Measurements from ENCODE around the gene ADA.
A peak's percentile ranks its signal among the peaks of the same experiment; 100 is the strongest.

The ADA gene

DNA sequence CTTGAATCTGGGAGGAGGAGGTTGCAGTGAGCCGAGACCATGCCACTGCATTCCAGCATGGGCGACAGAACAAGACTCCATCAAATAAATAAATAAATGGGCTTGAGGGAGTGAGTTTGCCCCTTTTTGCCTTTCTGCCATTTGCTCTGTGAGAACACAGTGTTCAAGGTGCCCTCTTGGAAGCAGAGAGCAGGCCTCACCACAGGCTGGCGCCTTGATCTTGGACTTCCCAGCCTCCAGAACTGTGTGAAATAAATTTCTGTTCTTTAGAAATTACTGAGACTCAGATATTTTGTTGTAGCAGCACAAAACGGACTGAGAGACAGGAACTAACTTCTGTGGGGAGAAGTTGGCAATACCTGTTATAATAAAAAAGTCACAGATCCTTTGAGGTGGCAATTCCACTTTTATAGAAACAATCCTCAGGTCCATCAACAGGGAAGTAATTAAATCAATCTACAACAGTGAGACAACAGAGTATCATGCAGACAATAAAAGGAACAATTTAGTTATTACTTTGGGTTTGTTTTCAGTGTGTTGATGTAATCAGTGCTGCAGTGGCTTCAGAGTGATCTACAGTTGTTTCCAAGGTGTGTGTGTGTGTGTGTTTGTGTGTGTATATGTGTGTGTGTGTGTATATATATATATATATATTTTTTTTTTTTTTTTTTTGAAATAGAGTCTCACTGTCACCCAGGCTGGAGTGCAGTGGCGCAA lies 44.6 kb downstream of the ADA start:
- Mint-ChIP-seq H3K27ac (no peak overlapping the region), H3K36me3 (ENCODE audit: insufficient read depth) (peaks cover 23% of the 10 kb centered on the region)

DNA sequence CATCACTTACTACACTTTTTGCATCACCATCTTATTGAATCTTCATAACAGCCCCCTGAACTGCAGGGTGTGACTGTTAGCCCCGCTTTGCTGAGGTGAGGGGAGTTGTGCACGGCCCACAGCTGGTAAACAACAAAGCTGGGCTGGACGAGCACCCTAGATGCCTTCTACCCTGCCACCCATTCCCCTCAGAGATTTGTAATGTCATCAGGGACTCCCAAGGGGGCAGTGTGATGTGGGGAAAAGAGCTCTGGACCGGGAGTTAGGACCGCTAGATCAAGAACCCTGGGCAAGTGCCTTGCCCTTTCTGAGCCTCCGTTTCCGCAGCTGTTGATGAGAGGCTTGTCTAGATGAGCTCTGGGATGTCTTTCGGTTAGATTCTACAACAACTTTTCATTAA lies 48.2 kb downstream of the ADA start:
- Mint-ChIP-seq H3K4me3 (no peak overlapping the region), H3K27me3 (no peaks in the 10 kb centered on the region), H3K27ac (no peak overlapping the region), H3K9me3 (no peaks in the 10 kb centered on the region), H3K36me3 (ENCODE audit: insufficient read depth) (no peaks in the 10 kb centered on the region), H3K4me1 (ENCODE audit: low read depth in 2 of 2) (peaks cover 4 to 5% of the 10 kb centered on the region in 2 donors)
- ATAC-seq (replicated peaks): no peak
- DNase-seq: no peak

More for the DNA sequence above, 44.6 kb downstream of the ADA start:
- no peaks in the 10 kb centered on the region for H3K9me3 Mint-ChIP-seq
- no peak for DNase-seq
- ATAC-seq (replicated peaks): no peak
- H3K4me3 Mint-ChIP-seq: no peak overlapping the region
- no peaks in the 10 kb centered on the region for H3K27me3 Mint-ChIP-seq
- peaks cover 12 to 13% of the 10 kb centered on the region in 2 donors for H3K4me1 Mint-ChIP-seq (ENCODE audit: low read depth in 2 of 2)

DNA sequence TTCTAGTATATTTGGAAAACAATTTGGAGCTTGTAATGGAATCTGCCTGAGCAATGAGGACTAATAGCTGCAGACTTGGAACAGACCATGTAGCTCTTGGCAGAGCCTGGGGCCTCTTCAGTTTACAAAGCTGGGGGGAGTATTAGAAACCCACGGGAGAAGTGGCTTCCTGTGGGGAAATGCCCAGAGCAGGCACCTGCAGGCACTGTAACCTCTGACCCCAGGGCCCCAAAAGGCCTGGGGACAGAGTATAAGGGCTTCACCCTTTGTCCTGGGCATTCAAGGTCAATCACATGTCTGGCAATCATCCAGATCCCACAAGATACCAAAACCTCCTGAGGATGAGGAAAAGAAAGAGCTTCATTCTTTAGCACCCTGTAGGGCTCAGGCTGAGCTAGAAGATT lies 49.7 kb downstream of the ADA start:
- H3K4me3 Mint-ChIP-seq: no peak overlapping the region
- H3K4me1 Mint-ChIP-seq (ENCODE audit: low read depth in 2 of 2): peaks cover 6% of the 10 kb centered on the region in 2 donors
- H3K36me3 Mint-ChIP-seq (ENCODE audit: insufficient read depth): no peaks in the 10 kb centered on the region
- no peaks in the 10 kb centered on the region for H3K9me3 Mint-ChIP-seq
- H3K27ac Mint-ChIP-seq: no peak overlapping the region
- H3K27me3 Mint-ChIP-seq: no peaks in the 10 kb centered on the region
- ATAC-seq (replicated peaks) (no peak), DNase-seq (no peak)

DNA sequence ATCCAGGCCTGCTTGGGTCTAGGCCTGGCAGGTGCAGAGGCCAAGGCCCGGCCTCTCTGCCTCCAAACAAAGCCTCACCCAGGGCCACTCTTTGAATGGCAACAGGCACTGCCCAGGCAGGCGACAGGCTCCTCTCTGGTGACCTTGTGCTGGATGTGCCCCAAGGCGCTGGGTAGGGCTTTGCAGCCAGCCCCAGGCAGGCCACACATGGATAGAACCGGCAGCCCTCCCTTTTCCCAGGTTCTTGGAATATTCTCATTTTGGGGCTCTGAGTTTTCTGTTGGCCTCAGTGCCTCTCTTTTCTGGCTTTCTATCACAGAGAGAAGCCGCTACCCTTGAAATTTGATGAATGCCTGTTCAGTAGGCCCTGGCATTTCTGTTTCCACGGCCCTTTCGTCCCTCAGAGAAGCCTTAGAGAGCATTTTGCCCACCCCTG lies 50.2 kb downstream of the ADA start:
- Mint-ChIP-seq H3K27ac (no peak overlapping the region), H3K27me3 (no peaks in the 10 kb centered on the region), H3K4me1 (ENCODE audit: low read depth in 2 of 2) (peaks cover 6% of the 10 kb centered on the region in 2 donors), H3K36me3 (ENCODE audit: insufficient read depth) (no peaks in the 10 kb centered on the region), H3K4me3 (no peak overlapping the region), H3K9me3 (no peaks in the 10 kb centered on the region)
- ATAC-seq (replicated peaks) (no peak), DNase-seq (no peak)

DNA sequence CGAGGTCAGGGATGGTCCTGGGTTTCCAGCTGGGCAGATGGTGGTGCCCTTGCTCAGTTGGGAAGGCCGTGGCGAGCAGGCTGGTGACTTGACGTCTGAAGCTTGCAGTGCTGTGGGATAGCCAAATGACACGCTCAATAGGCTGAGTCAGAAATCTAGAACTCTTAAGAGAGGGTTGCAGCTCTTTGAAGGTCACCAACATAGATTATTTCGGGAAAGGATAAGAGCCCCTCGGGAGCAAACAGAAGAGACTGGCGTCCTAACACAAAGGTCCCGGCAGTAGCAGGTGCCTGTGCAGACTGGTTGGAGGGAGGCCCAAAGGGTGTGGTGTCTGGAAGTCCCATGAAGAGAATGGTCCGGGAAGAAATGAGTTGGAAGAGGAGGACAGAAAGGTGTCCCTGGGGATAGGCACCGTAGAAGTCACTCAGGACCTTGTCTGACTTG lies 50.7 kb downstream of the ADA start:
- H3K4me3 Mint-ChIP-seq: no peak overlapping the region
- peak overlapping the region in 1 of 2 donors; percentile 56 for H3K27ac Mint-ChIP-seq
- no peaks in the 10 kb centered on the region for H3K27me3 Mint-ChIP-seq
- H3K9me3 Mint-ChIP-seq: no peaks in the 10 kb centered on the region
- DNase-seq (no peak), ATAC-seq (replicated peaks) (no peak)
- peaks cover 6% of the 10 kb centered on the region in 2 donors for H3K4me1 Mint-ChIP-seq (ENCODE audit: low read depth in 2 of 2)
- no peaks in the 10 kb centered on the region for H3K36me3 Mint-ChIP-seq (ENCODE audit: insufficient read depth)

DNA sequence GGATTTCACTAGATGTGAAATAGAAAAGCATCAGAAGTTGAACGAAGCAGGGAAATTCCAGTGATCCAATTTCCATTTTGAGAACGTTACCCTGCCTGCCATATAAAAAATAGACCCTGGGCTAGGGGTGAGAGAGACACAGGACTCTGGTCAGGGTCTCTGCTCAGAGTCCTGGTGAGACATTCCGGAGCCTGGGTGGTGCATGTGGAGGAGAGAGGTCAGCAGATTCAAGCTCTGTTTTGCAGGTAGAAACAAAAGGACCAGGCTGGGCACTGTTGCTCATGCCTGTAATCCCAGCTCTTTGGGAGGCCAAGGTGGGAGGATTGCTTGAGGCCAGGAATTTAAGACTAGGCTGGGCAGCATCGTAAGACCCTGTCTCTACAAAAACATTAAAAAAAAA lies 51.2 kb downstream of the ADA start:
- no peak overlapping the region for H3K4me3 Mint-ChIP-seq
- H3K27ac Mint-ChIP-seq: peak overlapping the region in 1 of 2 donors; percentile 56
- ATAC-seq (replicated peaks) (no peak), DNase-seq (no peak)
- H3K27me3 Mint-ChIP-seq: no peaks in the 10 kb centered on the region
- H3K9me3 Mint-ChIP-seq: no peaks in the 10 kb centered on the region
- H3K36me3 Mint-ChIP-seq (ENCODE audit: insufficient read depth): no peaks in the 10 kb centered on the region
- peaks cover 6% of the 10 kb centered on the region in 2 donors for H3K4me1 Mint-ChIP-seq (ENCODE audit: low read depth in 2 of 2)

DNA sequence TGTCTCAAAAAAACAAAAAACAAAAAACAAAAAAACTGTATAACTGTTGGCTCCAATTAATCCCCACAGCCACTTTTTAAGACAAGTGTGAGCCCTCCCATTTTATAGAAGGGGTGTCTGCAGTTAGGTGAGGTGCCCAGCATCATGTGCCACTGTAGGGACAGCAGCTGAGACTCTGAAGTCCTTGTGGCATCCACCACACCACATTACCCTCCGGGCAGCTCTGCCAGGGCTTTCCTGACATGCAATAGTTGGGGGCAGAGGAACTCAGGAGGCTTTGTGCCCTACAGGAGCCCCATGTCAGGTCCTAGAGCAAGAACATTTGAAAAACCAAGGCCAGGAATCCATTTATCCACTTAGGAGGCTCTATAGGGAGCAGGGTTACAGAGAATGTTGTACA lies 51.8 kb downstream of the ADA start:
- H3K27me3 Mint-ChIP-seq: no peaks in the 10 kb centered on the region
- H3K4me3 Mint-ChIP-seq: no peak overlapping the region
- no peak overlapping the region for H3K27ac Mint-ChIP-seq
- DNase-seq (no peak), ATAC-seq (replicated peaks) (no peak)
- no peaks in the 10 kb centered on the region for H3K9me3 Mint-ChIP-seq
- peaks cover 2% of the 10 kb centered on the region for H3K36me3 Mint-ChIP-seq (ENCODE audit: insufficient read depth)
- H3K4me1 Mint-ChIP-seq (ENCODE audit: low read depth in 2 of 2): peaks cover 6% of the 10 kb centered on the region in 2 donors

DNA sequence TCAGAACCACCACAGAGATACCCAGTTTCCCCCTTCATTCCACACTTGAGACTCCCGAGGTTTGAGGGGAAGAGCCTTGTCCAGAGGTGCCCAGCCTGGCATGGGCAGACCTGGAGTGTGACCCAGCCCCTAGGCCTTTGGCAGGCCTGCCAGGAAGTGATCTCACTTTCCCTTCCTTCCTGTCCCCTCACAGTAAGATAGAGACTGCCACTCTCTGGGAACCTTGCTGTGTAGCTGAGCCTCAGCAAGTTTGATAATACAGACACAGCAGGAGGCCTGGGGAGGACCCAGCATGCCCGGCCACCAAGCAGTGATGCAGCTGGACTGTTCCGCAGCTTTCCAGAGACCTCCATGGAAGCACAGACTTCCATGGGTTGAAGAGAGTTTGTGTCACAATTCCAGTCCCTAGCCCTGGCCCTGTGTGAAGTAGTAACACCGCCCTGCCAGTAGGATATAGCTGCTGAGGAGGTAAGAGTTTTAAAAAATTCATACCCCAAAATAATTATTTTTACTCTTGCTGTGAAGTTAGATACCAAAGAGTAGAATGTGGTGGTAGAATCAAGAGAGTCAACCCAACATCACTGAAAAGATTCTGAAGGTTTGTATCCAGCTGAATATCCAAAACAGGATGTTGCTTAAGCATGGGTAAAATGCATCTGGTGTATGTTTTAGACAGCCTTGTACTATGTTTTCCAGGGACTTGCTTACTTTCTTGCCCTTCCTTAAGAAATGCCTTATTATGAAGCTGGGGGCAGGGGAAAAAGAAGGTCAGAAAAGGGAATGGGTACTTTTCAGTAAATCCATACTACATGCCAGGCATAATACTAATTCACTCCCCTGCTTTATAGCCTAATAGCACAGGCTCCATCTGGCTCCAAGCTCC lies 52.8 kb downstream of the ADA start:
- DNase-seq: no peak
- no peaks in the 10 kb centered on the region for H3K9me3 Mint-ChIP-seq
- H3K4me1 Mint-ChIP-seq (ENCODE audit: low read depth in 2 of 2): peaks cover 6% of the 10 kb centered on the region in 2 donors
- ATAC-seq (replicated peaks): no peak
- H3K27me3 Mint-ChIP-seq: no peaks in the 10 kb centered on the region
- peaks cover 5% of the 10 kb centered on the region for H3K36me3 Mint-ChIP-seq (ENCODE audit: insufficient read depth)
- H3K27ac Mint-ChIP-seq: peak overlapping the region; percentile 46
- no peak overlapping the region for H3K4me3 Mint-ChIP-seq

DNA sequence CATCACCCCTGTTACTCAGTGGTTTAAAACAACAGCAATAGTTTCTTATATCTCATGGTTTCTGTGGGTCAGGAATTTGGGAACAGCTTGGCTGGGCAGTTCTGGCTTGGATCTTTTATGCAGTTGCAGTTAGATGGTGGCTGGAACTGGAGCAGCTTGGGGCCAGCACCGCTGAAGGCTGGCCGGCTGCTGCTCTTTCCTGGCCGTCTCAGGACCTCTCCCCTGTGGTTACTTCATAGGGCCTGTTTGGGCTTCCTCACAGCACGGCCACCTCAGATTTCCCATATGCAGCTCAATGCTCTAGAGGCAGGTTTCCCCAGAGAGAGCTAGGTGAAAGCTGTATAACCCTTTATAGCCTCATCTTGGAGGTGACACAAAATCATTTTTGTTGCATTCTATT lies 53.6 kb downstream of the ADA start:
- Mint-ChIP-seq H3K4me1 (ENCODE audit: low read depth in 2 of 2) (peaks cover 6% of the 10 kb centered on the region in 2 donors), H3K27ac (peak overlapping the region in 1 of 2 donors; percentile 46), H3K4me3 (no peak overlapping the region)

DNA sequence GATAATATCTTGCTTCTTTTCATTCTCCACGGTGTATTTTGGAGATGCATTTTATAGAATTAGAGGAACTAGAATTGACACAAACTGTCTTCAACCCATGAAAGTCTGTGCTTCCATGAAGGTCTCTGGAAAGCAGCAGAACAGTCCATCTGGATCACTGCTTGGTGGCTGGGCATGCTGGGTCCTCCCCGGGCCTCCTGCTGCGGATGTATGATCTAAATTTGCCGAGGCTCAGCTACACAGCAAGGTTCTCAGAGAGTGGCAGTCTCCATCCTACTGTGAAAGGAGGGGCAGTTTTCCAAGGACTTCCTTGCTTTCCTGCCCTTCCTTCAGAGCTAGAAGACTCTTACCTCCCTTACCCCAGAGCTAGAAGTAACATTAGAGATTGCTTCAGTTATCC lies 54.0 kb downstream of the ADA start:
- Mint-ChIP-seq H3K27ac (no peak overlapping the region), H3K9me3 (no peaks in the 10 kb centered on the region), H3K36me3 (ENCODE audit: insufficient read depth) (peaks cover 5% of the 10 kb centered on the region), H3K4me1 (ENCODE audit: low read depth in 2 of 2) (peaks cover 6% of the 10 kb centered on the region in 2 donors), H3K4me3 (no peak overlapping the region), H3K27me3 (no peaks in the 10 kb centered on the region)
- ATAC-seq (replicated peaks) (no peak), DNase-seq (no peak)

More for the DNA sequence above, 53.6 kb downstream of the ADA start:
- no peaks in the 10 kb centered on the region for H3K27me3 Mint-ChIP-seq
- DNase-seq: no peak
- no peaks in the 10 kb centered on the region for H3K9me3 Mint-ChIP-seq
- ATAC-seq (replicated peaks): no peak
- peaks cover 5% of the 10 kb centered on the region for H3K36me3 Mint-ChIP-seq (ENCODE audit: insufficient read depth)

DNA sequence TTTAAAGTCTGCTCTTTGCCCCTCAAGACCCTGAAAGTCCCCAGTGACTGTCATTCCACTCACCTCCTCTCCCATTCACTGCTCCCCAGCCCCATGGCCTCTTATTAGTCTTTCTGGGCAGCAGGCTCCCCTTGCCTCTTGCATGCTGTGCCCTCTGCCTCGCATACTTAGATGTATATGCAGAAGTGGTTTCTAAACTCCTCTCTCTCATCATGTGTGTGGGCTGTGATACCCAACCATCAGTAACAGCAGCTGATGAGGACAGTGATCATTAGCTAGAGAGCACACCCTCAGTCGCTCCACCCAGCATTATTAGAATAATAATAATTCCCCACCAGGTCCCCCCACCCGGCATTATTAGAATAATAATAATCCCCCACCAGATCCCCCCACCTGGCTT lies 54.6 kb downstream of the ADA start:
- H3K4me1 Mint-ChIP-seq (ENCODE audit: low read depth in 2 of 2): peaks cover 6% of the 10 kb centered on the region in 2 donors
- no peaks in the 10 kb centered on the region for H3K27me3 Mint-ChIP-seq
- H3K4me3 Mint-ChIP-seq: no peak overlapping the region
- DNase-seq (no peak), ATAC-seq (replicated peaks) (no peak)
- peaks cover 5% of the 10 kb centered on the region for H3K36me3 Mint-ChIP-seq (ENCODE audit: insufficient read depth)
- no peak overlapping the region for H3K27ac Mint-ChIP-seq
- H3K9me3 Mint-ChIP-seq: no peaks in the 10 kb centered on the region

DNA sequence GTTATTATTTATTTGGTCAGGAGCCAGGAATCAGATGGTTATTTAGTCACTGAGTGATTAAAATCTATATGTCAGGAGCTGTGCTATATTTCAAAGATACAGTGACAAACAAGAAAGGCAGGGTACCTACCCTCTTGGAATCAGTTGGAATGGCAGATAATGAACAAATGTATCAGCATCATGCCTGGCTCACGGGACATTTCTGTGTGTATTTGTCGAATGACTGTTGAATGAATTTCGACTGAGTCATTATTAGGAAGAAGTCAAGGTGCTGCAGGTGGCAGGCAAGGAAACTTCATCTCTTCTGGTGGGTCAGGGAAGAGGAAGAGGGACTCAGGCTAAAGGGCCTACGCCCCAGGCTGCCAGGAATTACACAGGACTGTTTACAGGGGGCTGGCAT lies 55.5 kb downstream of the ADA start:
- H3K4me3 Mint-ChIP-seq: no peak overlapping the region
- ATAC-seq (replicated peaks): no peak
- peaks cover 5% of the 10 kb centered on the region for H3K36me3 Mint-ChIP-seq (ENCODE audit: insufficient read depth)
- H3K4me1 Mint-ChIP-seq (ENCODE audit: low read depth in 2 of 2): peaks cover 6% of the 10 kb centered on the region in 2 donors
- no peaks in the 10 kb centered on the region for H3K9me3 Mint-ChIP-seq
- no peak overlapping the region for H3K27ac Mint-ChIP-seq
- no peak for DNase-seq
- no peaks in the 10 kb centered on the region for H3K27me3 Mint-ChIP-seq

DNA sequence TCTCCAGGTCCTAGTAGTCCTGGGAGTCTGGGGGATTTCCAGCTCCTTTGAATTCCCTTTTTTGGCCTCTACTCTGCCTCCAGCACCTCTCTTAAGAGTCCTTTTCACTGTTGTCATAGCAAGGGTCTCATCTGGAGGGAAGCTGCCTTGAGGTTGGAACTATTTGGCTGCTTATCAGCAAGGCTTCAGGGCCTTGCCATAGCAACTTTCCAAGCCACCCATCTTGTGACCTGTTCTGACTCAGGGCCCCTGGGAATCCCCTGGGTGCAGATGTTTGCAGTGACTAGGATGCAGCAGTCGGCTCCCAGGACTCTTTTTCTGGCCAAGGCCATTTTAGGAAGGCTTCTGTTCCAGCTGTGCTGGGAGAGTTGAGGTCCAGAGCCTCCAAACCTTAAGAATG lies 56.8 kb downstream of the ADA start:
- Mint-ChIP-seq H3K27me3 (no peaks in the 10 kb centered on the region), H3K36me3 (ENCODE audit: insufficient read depth) (peaks cover 5% of the 10 kb centered on the region), H3K9me3 (no peaks in the 10 kb centered on the region), H3K27ac (no peak overlapping the region), H3K4me1 (ENCODE audit: low read depth in 2 of 2) (peaks cover 6% of the 10 kb centered on the region in 2 donors), H3K4me3 (no peak overlapping the region)
- ATAC-seq (replicated peaks) (no peak), DNase-seq (no peak)

DNA sequence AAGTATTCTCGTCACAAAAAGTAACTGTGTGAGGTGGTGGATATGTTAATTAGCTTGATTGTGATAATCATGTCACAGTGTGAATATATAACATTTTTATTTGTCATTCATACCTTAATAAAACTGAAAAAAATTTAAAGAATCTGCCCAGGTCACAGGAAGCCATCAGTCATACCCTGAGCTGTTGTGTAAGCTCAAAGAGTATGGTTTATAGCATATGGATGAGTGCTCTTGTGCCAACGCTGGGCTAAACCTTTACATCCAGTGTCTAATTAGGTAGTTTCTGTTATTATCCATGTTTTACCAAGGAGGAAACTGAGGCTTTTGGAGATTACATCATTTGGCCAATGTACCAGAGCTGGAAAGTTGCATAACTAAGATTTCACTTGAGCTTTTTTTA lies 57.7 kb downstream of the ADA start:
- no peak overlapping the region for H3K27ac Mint-ChIP-seq
- no peaks in the 10 kb centered on the region for H3K27me3 Mint-ChIP-seq
- H3K4me3 Mint-ChIP-seq: no peak overlapping the region
- peaks cover 6% of the 10 kb centered on the region in 2 donors for H3K4me1 Mint-ChIP-seq (ENCODE audit: low read depth in 2 of 2)
- no peaks in the 10 kb centered on the region for H3K9me3 Mint-ChIP-seq
- ATAC-seq (replicated peaks) (no peak), DNase-seq (no peak)
- H3K36me3 Mint-ChIP-seq (ENCODE audit: insufficient read depth): peaks cover 5% of the 10 kb centered on the region
